Measurements from ENCODE around the gene CTCFL.

DNA sequence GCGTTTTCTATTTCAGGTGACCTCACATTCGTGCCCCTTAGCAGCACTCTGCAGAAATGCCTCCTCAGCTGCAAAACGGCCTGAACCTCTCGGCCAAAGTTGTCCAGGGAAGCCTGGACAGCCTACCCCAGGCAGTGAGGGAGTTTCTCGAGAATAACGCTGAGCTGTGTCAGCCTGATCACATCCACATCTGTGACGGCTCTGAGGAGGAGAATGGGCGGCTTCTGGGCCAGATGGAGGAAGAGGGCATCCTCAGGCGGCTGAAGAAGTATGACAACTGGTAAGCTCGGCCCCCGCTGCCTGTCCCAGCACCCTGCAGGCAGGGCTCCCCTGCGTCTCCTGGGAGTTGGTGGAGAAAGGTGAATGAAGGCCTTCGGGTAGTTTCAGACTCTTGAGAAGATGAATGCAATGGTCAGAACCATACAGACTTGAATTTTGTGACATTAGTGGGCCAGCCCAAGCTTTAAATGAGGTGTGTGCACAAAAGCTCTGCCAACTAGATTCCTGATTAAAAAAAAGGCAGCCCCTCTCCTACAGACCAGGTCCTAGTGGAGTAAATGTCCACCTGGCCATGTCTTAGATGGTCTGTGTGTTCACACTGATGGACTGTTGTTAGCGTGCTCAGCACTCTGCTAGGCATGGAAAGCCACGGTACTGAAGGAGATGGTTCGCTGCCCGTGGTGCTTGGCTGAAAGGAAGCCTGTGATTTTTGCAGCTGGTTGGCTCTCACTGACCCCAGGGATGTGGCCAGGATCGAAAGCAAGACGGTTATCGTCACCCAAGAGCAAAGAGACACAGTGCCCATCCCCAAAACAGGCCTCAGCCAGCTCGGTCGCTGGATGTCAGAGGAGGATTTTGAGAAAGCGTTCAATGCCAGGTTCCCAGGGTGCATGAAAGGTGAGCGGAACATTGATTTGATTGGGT, 36.7 kb upstream of the CTCFL start:
- TF ChIP-seq, protein P1, sequence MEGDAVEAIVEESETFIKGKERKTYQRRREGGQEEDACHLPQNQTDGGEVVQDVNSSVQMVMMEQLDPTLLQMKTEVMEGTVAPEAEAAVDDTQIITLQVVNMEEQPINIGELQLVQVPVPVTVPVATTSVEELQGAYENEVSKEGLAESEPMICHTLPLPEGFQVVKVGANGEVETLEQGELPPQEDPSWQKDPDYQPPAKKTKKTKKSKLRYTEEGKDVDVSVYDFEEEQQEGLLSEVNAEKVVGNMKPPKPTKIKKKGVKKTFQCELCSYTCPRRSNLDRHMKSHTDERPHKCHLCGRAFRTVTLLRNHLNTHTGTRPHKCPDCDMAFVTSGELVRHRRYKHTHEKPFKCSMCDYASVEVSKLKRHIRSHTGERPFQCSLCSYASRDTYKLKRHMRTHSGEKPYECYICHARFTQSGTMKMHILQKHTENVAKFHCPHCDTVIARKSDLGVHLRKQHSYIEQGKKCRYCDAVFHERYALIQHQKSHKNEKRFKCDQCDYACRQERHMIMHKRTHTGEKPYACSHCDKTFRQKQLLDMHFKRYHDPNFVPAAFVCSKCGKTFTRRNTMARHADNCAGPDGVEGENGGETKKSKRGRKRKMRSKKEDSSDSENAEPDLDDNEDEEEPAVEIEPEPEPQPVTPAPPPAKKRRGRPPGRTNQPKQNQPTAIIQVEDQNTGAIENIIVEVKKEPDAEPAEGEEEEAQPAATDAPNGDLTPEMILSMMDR (IDR thresholded peaks at IDR 0.05), result no peak
- TF ChIP-seq POLR2A (IDR thresholded peaks at IDR 0.05), result no peak
